Cortex of kidney (tissue), 1 donor: ENCODE data around the gene RABGEF1.
"Not testable (repeated sequence)": the region's sequence is repeated elsewhere in the genome, so short reads cannot be mapped to it uniquely, and the experiment has no call there.

ENCODE experiments used
- DNase-seq: peaks from one replicate; lab custom pipeline; 2025; lab: John Stamatoyannopoulos, UW

RABGEF1 gene

DNA sequence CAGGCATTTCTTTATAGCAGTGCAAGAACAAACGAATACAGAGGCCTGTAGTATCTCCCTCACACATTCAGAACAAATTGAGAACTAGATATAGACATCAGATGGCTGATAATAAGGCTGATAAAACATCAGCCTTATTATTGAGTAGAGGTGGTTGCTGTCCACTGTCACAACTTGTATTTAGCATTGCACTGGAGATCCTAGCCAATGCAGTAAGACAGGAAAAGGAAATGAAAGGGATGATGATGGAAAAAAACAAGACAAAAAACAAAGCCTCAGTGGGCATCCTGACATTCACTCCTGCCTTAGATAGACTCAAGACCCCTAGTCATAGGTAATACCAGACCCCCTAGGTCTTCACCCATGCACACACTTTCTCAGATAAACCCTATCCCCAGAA, 4.7 kb upstream of the RABGEF1 start:
- DNase-seq, result no peak

DNA sequence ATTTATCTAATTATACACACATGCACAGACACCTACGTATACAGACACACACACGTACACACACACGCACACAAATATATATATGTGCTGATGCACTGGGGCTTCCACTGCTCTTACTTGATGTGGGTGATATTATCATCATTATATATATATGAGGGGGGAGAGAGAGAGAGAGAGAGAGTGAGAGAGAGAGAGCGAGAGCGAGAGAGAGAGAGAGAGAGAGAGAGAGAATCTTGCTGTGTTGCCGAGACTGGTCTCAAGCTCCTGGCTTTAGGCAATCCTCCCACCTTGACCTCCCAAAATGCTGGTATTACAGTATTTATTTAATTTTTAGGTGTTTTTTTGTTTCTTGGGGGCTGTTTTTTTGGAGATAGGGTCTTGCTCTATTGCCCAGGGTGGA, 3.6 kb upstream of the RABGEF1 start:
- DNase-seq, result no peak

DNA sequence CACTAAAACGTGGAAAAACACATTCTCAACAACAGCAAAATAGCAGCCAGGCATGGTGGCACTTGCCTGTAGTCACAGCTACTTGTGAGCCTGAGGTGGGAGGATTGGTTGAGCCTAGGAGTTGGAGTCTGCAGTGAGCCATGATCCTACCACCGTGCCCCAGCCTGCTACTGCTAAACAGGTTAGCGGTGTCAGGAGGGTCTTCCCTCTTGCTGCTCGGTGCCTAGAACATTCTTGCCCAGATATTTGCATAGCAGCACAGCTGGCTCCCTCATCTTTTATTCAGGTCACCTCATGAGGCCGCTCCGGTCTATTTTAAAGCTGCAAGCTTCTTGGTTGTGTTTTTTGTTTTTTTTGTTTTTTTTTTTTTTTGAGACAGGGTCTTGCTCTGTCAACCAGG, 2.9 kb upstream of the RABGEF1 start:
- no peak for DNase-seq

DNA sequence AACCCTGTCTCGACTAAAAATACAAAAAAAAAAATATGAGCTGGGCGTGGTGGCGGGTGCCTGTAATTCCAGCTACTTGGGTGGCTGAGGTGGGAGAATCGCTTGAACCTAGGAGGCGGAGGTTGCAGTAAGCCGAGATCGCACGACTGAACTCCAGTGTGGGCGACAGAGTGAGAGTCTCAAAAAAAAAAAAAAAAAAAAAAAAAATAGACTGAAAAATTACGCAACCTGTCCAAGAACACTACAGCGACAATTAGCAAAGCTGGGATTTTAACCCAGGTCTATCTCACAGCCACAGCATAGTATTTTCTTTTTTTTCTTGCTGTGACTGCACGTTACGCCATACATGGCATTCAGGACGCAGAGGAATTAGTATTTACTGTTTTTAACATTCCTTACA, 1.1 kb upstream of the RABGEF1 start:
- no peak for DNase-seq

DNA sequence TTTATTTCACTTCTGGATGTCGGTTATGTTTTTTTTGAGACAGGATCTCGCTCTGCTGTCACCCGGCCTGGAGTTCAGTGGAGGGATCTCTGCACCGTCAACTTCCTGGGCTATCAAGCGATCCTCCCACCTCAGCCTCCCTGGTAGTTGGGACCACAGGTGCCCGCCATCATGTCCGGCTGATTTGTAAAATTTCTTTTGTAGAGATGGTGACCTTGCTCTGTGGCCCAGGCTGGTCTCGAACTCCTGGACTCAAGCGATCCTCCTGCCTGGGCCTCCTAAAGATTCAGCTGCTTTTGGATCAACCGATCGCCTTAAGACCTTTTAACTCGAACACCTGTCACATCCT, 606 bp upstream of the RABGEF1 start:
- no peak for DNase-seq

DNA sequence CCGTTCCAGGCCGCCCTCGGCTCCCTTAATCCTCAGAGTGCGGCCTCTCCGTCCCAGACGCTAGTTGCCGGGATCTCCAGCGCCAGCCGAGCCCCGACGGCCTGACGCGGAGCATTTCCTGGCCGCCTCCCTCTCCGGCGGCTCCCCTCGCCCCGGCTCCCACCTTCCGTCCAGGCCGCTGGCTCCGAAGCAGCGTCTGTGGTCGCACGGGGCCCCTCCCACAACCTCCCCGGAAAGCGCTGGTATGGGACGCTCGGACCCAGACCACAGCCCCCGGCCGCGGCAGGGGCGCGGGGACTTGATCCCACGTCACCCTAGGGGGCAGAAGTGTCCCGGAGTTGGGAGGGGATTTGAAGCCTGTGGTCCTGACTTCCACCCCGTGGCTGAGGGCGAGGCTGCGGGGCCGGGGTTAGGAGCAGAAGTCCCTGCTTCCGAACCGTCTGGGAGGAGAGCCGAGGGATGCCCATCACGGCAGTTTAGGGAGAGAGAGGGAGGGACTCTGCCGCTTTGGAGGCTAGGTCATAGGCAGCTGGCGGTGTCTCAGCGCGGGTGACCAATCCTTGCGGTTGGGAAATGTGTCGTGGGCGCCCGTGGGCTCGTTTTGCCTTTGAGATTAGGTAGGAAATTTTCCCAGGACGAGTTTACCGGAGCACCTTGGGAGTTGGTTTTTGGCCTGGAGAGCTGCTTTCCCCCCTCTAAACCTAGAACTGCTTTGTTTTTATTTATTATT, 612 bp downstream of the RABGEF1 start:
- not testable (repeated sequence) for DNase-seq

DNA sequence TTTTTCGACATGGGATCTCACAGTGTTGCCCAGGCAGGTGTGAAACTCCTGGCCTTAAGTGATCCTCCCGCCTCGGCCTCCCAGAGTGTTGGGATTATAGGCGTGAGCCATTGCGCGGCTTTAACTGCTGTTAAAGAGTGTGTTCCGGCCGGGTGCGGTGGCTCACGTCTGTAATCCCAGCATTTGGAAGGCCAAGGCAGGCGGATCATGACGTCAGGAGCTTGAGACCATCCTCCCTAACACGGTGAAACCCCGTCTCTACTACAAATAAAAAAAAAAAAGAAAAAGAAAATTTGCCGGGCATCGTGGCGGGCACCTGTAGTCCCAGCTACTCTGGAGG, 1.1 kb downstream of the RABGEF1 start:
- no peak for DNase-seq

DNA sequence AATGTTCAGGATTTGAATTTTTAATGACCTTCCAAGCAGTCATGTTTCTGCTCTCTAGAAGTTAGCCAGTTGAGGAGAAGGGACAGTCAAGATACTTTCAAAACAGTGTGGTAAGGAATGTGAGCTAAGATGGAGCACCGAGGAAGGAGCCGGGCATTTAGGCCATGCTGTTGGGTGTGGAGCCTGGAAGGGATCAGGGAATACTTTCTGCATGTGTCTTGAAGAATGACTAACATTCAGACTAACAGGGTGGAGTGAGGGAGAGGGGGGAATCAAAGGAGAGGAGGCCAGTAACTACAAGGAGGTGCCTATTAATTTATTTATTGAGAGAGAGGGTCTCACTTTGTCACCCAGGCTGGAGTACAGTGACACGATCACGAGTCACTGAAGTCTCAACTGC, 1.8 kb downstream of the RABGEF1 start:
- DNase-seq, result not testable (repeated sequence)

DNA sequence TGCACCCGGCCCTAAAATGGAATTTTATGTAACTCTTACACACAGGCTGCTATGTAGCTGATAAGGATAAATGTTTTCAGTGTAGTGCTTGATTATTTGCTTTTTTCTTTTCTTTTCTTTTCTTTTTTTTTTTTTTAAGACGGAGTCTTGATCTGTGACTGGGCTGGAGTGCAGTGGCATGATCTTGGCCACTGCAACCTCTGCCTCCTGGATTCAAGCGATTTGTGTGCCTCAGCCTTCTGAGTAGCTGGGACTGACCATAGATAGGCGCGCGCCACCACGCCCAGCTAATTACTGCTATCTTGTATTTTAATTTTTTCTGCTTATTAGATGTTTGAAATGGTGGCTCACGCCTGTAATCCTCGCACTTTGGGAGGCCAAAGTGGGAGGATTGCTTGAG, 3.4 kb downstream of the RABGEF1 start:
- no peak for DNase-seq

DNA sequence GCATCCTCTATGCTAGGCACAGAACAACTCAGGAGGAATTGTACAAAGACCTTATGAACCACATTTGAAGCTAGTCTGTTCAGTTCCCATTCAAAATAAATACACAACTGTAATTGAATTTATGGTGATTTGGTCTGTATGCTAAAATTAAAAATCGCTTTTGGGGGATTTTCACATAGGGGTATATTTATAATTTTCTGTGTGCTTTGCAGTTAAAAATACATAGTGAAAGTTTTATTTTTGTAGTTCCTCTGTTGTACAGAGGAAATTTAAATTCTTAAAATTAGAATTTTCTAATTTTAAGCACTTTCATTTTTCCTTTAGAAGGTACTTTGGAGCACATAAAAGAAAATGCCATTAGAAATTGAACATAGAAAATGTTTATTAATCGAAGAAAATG, 6.9 kb downstream of the RABGEF1 start:
- DNase-seq, result no peak

DNA sequence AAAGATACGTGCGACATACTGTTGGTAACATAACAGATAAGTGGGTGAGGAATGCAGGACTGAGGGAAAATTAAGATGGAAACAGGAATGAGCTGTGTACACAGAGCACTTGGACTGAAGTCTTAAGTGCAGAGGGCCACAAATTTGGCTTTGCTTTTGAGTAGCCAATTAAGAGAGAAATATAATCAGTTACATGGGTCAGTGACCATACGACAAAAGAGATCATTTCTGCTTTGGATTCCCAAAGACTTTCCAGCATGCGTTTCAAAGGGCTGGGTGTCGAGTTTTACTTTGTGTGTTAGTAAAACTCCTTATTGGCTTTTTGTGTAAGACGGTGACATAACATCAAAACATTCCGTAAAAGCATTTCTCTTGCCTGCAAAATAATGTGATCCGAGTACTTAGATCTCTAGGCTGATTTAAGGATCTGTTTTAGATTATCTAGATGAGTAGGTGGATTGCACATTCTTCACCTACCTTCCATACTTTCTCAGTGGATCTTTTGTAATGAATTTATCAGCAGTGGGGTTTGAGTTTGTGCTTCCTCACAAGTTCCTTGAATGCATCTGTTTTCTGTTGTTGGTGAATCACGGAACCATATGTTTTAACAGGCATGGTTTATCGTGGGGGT, 7.5 kb downstream of the RABGEF1 start:
- DNase-seq, result no peak

DNA sequence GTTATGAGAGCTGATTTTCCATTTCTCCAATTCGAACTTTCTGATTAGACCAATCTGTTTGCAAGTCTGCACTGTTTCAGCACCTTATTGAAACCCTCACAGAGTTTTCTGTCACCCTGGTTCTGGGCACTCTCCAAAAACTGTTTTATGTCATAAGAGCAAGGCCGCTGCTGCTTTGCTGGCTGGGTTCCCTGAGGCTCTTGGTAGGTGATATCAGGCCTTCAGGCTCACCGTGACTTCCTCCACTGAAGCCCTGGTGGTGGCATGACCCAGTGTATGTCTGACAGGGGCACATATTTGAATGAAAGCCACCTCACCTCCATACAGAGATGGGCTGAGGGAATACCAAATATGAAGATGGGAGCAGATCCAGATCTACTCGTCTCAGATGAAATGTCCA, 8.3 kb downstream of the RABGEF1 start:
- no peak for DNase-seq

DNA sequence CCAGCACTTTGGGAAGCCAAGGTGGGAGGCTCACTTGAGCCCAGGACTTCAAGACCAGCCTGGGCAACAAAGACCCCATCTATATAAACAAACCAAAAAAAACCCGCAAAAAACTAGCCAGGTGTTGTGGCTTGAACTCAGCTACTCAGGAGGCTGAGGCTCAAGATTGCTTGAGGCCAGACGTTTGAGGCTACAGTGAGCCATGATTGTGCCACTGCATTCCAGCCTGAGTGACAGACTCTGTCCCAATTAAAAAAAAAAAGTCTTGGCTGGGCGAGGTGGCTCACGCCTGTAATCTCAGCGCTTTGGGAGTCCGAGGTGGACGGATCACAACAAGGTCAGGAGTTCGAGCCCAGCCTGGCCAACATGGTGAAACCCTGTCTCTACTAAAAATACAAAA, 11.4 kb downstream of the RABGEF1 start:
- DNase-seq, result no peak

DNA sequence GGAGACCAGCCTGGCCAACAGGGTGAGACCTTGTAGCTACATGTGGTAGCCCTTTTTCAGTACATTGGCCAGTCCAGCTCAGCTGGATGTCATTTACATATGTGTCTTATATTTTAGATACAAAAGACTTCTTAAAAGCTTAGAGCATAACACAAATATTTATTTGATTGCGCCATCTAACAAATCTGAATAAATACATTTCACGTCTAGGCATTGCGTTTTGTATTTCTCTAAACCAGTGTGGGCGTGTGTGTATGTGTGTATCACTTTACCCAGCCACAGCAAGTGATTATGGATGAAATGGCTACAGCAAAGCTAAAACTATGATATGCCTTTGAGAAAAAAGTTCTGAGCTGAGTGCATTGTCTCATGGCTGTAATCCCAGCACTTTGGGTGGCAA, 14.0 kb downstream of the RABGEF1 start:
- no peak for DNase-seq

DNA sequence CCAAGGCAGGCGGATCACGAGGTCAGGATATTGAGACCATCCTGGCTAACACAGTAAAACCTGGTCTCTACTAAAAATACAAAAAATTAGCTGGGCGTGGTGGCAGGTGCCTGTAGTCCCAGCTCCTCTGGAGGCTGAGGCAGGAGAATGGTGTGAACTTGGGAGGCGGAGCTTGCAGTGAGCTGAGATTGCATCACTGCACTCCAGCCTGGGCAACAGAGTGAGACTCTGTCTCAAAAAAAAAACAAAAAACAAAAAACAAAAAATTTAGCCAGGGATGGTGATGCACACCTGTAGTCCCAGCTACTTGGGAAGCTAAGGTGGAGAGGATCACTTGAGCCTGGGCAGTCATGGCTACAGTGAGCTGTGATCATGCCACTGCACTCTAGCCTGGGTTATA, 14.5 kb downstream of the RABGEF1 start:
- DNase-seq, result not testable (repeated sequence)

DNA sequence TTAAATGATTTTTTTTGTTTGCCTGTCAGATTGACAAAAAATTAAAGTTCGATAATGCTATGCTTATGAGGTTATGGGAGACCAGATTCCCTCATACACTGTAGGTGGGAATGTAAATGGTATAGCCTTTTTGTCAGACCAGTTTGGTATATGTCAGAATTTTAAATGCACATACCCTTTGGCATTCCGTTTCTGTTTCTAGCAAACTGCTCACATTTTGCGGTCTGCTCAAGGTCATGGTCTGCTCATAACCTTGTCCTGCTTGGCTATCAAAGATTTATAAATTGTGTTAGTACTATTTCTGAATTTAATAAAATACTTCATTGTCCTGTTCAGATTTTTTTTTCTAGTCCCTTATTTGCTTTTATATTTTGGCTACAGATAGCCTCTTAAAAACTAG, 15.7 kb downstream of the RABGEF1 start:
- not testable (repeated sequence) for DNase-seq

DNA sequence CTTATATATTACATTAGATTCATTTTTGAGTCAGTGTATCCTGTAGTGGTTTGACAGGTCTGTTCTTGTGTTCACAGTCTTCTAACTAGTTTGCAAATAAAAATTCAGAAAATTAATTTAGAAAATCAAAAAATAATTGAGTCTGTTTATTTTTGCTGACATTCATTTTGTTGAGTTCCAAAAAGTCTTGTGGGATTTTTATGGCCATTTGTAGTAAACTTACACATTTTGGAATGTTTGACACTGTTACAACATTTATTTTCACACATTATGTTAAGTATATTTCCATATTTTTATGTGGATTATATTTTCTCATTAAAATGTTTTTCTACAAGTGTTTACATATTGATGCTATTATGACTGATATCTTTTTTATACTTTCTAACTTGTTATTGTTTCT, 16.4 kb downstream of the RABGEF1 start:
- no peak for DNase-seq

DNA sequence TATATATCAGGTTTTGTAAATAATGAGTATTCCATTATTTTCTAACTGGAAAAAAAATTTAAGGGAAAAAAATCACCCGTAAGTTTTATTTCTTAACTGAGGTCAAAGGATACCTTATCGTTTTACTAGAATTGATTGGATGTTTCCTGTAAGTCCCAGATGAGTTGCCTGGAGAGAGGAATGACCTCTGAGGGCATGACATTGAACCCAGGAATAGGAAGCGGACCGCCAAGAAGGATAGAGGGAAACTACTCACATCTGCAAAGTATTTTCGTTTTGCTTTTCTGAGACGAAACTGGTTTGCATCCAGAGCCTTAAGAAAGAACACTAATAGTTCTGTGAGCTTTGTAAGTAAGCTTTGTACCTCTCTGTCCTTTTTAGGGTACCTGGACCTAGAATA, 17.4 kb downstream of the RABGEF1 start:
- DNase-seq, result no peak

DNA sequence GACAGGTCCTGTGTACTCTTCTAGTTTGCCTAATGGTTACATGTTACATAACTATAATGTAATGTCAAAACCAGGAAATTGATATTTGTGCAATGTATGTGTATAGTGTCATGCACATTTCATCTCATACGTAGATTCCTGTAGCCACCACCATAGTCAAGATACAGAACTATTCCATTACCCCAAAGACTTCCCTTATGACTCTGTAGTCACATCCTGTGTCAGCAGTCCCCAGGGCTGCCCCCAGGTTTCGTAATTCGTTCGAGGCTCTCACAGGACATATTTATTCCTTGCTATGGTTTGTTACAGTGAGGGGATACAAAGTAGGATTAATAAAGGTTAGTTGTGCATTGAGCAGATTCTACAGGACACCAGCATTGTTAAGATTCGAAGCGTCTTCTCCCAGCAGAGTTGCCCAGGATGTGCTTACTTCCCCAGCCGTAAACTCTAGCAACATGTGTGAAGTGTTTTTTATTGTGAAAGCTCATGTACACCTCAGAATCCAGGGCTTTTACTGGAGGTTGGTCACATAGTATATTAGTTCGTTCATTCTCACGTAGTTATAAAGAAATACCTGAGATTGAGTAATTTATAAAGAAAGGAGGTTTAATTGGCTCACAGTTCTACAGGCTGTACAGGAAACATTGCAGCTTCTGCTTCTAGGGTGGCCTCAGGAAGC, 18.6 kb downstream of the RABGEF1 start:
- DNase-seq, result no peak

DNA sequence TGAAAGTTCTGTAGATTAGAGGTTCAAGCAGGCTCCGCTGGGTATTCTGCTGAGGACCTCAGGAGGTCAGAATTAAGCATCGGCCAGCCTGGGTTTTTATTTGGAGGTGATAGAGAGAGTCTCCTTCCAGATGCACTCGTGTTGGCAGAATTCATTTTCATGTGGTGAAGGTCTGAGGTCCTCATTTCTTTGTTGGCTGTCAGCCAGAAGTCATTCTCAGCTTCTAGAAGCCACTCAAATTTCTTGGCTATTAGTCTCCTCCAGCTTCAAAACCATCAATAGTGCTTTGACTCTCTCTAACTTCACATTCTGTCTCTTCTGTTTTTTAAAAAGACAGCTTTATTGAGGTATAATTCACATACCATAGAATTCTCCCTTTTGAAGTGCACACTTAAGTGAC, 22.6 kb downstream of the RABGEF1 start:
- not testable (repeated sequence) for DNase-seq

DNA sequence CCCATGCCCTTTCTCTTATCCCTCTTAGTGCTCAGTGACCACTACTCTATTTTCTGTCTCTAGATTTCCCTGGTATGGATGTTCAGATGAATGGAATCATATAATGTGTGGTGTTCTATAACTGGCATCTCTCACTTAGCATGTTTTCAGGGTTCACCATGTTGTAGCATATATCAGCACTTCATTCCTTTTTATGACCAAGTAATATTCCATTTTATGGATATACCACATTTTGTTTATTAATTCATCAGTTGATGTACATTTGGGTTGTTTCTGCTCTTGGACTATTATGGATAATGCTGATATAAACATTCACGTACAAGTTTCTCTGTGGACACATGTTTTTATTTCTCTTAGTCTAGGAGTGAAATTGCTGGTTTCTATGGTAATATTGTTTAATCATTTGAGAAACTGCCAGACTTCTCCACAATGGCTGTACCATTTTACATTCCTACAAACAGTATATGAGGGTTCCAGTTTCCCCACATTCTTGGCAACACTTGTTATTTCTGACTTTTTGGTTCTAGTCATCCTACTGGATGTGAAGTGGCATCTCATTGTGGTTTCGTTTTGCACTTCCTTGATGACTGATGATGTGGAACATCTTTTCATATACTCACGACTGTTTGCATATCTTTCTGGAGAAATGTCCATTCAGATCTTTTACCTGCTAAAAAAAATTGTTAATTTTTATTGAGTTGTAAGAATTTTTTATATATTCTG, 23.3 kb downstream of the RABGEF1 start:
- DNase-seq, result not testable (repeated sequence)

DNA sequence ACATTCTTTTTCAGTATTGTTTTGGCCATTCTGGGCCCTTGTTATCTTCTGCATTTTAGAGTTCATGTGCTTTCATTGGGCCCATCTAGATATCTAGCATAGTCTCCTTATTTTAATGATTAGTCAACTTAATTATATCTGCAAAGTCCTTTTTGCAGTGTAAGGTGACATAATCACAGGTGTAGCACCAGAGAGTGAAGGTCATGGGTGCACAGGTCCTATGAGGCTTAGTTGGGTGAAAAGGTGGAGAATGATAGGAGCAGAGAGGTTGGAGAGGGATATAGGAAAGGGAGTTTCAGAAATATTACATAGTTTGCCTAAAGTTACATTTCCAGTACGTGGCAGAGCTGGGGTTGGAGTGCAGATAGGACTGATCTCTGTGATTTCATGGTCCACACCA, 24.4 kb downstream of the RABGEF1 start:
- not testable (repeated sequence) for DNase-seq
